Panc1 (cell line): ENCODE data around the gene SERPINB7. TPM values are rescaled to one million over a fixed set of nuclear protein-coding genes. Genes with fewer than 3 reads are reported as not detected.

Experiments
- ATAC-seq: fragments of 200-7000 bp; cut with Tn5 transposase; 2 replicates; pipeline ENCODE4 v1.9.1; 2020; ENCODE audit warnings: mild to moderate bottlenecking, moderate library complexity
- BruUV-seq: library from RNA; stranded (reverse); fragments of 400-500 nt; replicated peaks from 2 replicates; lab custom pipeline; 2021; lab: Mats Ljungman, UMichigan
- CTCF ChIA-PET: fragments of 300-600 bp; sonication (Branson Sonifier 250); formaldehyde crosslinking; loops from one replicate; lab custom pipeline; 2022; ENCODE audit warnings: antibody characterized with exemption; lab: Charles Lee
- POLR2A ChIA-PET: fragments of 300-600 bp; sonication (Branson Sonifier 250); formaldehyde crosslinking; loops from one replicate; lab custom pipeline; 2022; ENCODE audit warnings: antibody characterized with exemption; lab: Charles Lee
- DNase-seq: peaks from one replicate; pipeline ENCODE4 v3.0.0-alpha.2; 2010; ENCODE audit warnings: low read depth, low spot score
- H3K27ac ChIP-seq: 2 replicates; pipeline ENCODE4 v1.5.1; 2011; ENCODE audit warnings: mild to moderate bottlenecking, low read length, inconsistent platforms
- H3K27me3 ChIP-seq: fragments of 200-500 bp; sonication (Bioruptor generic); 2 replicates; pipeline ENCODE4 v1.6.0; 2014; ENCODE audit warnings: low read length, inconsistent platforms; ENCODE audit not compliant: control insufficient read depth, insufficient read depth
- H3K36me3 ChIP-seq: fragments of 200-500 bp; sonication (Bioruptor generic); 2 replicates; pipeline ENCODE4 v1.5.1; 2014; ENCODE audit warnings: inconsistent platforms, mild to moderate bottlenecking, low read length, moderate library complexity; ENCODE audit not compliant: control insufficient read depth, insufficient read depth
- H3K4me1 ChIP-seq: 2 replicates; pipeline ENCODE4 v1.5.1; 2011; ENCODE audit warnings: inconsistent platforms, mild to moderate bottlenecking, low read length, moderate library complexity; ENCODE audit not compliant: control insufficient read depth, insufficient read depth
- H3K4me3 ChIP-seq, 2 experiments: 2 replicates each; pipeline ENCODE4 v1.5.1; 2011 to 2012; ENCODE audit warnings: low read depth in 2 of 2, low read length in 2 of 2, mild to moderate bottlenecking in 2 of 2, inconsistent platforms in 1 of 2, moderate library complexity in 1 of 2
- H3K9me3 ChIP-seq: fragments of 200-500 bp; sonication (Bioruptor generic); 2 replicates; pipeline ENCODE4 v1.5.1; 2014; ENCODE audit warnings: low read depth, mild to moderate bottlenecking, inconsistent platforms, low read length, moderate library complexity; ENCODE audit not compliant: control insufficient read depth, insufficient read depth
- POLR2AphosphoS5 ChIP-seq: IDR thresholded peaks from 2 replicates; pipeline ENCODE4 v1.6.1; 2012; ENCODE audit warnings: mild to moderate bottlenecking, low read depth, low read length, moderate library complexity
- REST ChIP-seq, 2 experiments: IDR thresholded peaks; 2 replicates each; pipeline ENCODE4 v1.6.1; 2011 to 2012; ENCODE audit warnings: low read depth in 2 of 2, control low read depth in 1 of 2, low read length in 1 of 2, mild to moderate bottlenecking in 1 of 2, moderate library complexity in 1 of 2; ENCODE audit not compliant: insufficient read depth in 1 of 2
- SIN3A ChIP-seq: IDR thresholded peaks from 2 replicates; pipeline ENCODE4 v1.6.1; 2012; ENCODE audit warnings: low read depth, mild to moderate bottlenecking, low read length, moderate library complexity, borderline replicate concordance; ENCODE audit not compliant: insufficient read depth
- TCF7L2 ChIP-seq: IDR thresholded peaks from 2 replicates; pipeline ENCODE4 v1.6.1; 2011; ENCODE audit warnings: mild to moderate bottlenecking, low read depth, low read length, inconsistent platforms
- in situ Hi-C: cut with HindIII; loops from 2 replicates; pipeline ENCODE4 v1.10.0; 2016; ENCODE audit warnings: low sequenced_read_pairs, low pct_unique_long_range_greater_than_20kb
- intact Hi-C: fragments of 100-400 bp; cut with micrococcal nuclease; formaldehyde crosslinking; loops from one replicate; pipeline ENCODE4 v1.10.0; 2022; ENCODE audit not compliant: unreplicated experiment
- total RNA-seq: library from RNA; stranded (reverse); gene quantifications from one replicate; pipeline ENCODE4 v1.2.1, GENCODE V29; 2021; ENCODE audit not compliant: unreplicated experiment
- TF ChIP-seq, protein P1 (sequence below): fragments of 450-650 bp; IDR thresholded peaks from 2 replicates; pipeline ENCODE4 v1.5.1; 2017; ENCODE audit warnings: mild to moderate bottlenecking

Gene SERPINB7
- total RNA-seq, 1 experiment from 2014 or later = not detected

DNA sequence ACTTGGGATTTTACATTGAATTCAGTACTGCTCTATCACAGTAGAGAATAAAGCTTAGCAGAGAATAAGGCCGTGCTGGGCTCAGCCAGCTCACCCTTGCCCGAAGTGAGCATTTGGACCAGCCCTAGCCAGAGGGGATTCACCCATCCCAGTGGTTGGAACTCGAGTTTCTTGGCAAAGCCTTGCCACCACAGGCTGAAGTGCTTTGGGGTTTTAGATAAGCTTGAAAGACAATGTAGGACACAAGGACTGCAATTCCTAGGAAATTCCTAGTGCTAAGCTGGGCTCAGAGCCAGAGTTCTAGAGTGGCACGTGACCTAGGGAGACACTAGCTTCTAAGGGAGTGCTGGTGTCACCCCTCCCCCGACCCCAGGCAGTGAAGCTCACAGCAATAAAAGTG lies 44.4 kb upstream of the SERPINB7 start:
- ChIA-PET CTCF (no interaction called here), POLR2A (no interaction called here)
- BruUV-seq = no TSS peak
- no peak for DNase-seq
- ATAC-seq = no peak
- Histone ChIP-seq H3K27ac (no peak overlapping the region), H3K4me1 (no peaks in the 10 kb centered on the region), H3K36me3 (no peaks in the 10 kb centered on the region), H3K9me3 (no peaks in the 10 kb centered on the region), H3K27me3 (no peaks in the 10 kb centered on the region), H3K4me3 (no peak overlapping the region)
- TF ChIP-seq SIN3A = no peak
- TF ChIP-seq TCF7L2 = no peak
- TF ChIP-seq, protein P1, sequence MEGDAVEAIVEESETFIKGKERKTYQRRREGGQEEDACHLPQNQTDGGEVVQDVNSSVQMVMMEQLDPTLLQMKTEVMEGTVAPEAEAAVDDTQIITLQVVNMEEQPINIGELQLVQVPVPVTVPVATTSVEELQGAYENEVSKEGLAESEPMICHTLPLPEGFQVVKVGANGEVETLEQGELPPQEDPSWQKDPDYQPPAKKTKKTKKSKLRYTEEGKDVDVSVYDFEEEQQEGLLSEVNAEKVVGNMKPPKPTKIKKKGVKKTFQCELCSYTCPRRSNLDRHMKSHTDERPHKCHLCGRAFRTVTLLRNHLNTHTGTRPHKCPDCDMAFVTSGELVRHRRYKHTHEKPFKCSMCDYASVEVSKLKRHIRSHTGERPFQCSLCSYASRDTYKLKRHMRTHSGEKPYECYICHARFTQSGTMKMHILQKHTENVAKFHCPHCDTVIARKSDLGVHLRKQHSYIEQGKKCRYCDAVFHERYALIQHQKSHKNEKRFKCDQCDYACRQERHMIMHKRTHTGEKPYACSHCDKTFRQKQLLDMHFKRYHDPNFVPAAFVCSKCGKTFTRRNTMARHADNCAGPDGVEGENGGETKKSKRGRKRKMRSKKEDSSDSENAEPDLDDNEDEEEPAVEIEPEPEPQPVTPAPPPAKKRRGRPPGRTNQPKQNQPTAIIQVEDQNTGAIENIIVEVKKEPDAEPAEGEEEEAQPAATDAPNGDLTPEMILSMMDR = no peak
- TF ChIP-seq REST (IDR thresholded peaks at IDR 0.05; ENCODE audit: insufficient read depth in 1 of 2, low read depth in 2 of 2, low read length in 1 of 2) = no peak
- TF ChIP-seq POLR2AphosphoS5 = no peak
- in situ Hi-C loops = no loop called here
- intact Hi-C loops = no loop called here

DNA sequence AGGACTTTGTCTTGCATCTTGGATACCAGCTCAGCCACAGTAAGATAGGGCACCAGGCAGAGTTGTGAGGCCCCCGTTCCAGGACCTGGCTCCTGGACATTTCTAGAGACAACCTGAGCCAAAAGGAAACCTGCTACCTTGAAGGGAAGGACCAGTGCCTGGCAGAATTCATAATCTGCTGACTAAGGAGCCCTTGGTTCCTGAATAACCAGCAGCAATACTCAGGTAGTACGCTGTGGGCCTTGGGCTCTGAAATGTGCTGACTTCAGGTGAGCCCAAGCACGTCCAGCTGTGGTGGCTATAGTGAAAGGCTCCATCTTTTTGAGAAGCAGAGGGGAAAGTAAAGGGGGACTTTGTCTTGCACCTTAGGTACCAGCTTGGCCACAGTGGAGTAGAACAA lies 44.0 kb upstream of the SERPINB7 start:
- no peaks in the 10 kb centered on the region for H3K27me3 ChIP-seq
- H3K4me3 ChIP-seq = no peak overlapping the region
- intact Hi-C loops = no loop called here
- no TSS peak for BruUV-seq
- in situ Hi-C loops = no loop called here
- TF ChIP-seq SIN3A = no peak
- no peak for TF ChIP-seq REST (IDR thresholded peaks at IDR 0.05; ENCODE audit: insufficient read depth in 1 of 2, low read depth in 2 of 2, low read length in 1 of 2)
- no peak for TF ChIP-seq TCF7L2
- TF ChIP-seq POLR2AphosphoS5 = no peak
- TF ChIP-seq, protein P1 = no peak
- ChIA-PET POLR2A (no interaction called here), CTCF (no interaction called here)
- H3K27ac ChIP-seq = no peak overlapping the region
- H3K4me1 ChIP-seq = no peaks in the 10 kb centered on the region
- no peaks in the 10 kb centered on the region for H3K9me3 ChIP-seq
- no peak for ATAC-seq
- no peak for DNase-seq
- no peaks in the 10 kb centered on the region for H3K36me3 ChIP-seq
